HG02610 (cell line): ENCODE results near the gene ZNF385D.
"Not testable (repeated sequence)": the region's sequence is repeated elsewhere in the genome, so short reads cannot be mapped to it uniquely, and the experiment has no call there.

Source experiments
- ATAC-seq: cut with Tn5 transposase; IDR thresholded peaks from one replicate; pipeline ENCODE4 v1.9.1; 2021; ENCODE audit warnings: mild to moderate bottlenecking, moderate library complexity; ENCODE audit not compliant: unreplicated experiment

ZNF385D gene

GRCh38 chr3:21392526-21392925 is 358.5 kb downstream of the ZNF385D start:
- ATAC-seq = no peak

DNA sequence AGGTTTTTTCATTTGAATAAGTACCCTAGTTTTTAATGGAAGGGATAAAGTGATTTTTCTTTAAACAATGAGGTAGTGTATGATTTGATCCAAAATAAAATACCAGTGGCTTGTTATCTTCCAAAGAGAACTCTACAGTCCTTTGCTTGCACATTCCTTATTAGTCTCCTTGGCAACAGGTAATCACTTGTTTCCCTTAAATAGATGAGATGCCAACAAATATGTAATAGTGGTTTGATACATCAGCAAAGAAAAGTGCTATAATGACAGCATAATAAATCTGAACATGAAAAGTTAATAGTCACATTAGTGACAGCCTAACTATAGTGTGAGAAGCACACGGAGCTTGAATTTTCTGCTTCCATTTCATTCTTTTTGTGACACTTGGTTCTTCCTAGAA is 360.2 kb downstream of the ZNF385D start:
- no peak for ATAC-seq

- ATAC-seq = no peak
Observed at GRCh38 chr3:21390136-21390535, 360.9 kb downstream of the ZNF385D start.

GRCh38 chr3:21387142-21387826 is 363.7 kb downstream of the ZNF385D start:
- not testable (repeated sequence) for ATAC-seq

DNA sequence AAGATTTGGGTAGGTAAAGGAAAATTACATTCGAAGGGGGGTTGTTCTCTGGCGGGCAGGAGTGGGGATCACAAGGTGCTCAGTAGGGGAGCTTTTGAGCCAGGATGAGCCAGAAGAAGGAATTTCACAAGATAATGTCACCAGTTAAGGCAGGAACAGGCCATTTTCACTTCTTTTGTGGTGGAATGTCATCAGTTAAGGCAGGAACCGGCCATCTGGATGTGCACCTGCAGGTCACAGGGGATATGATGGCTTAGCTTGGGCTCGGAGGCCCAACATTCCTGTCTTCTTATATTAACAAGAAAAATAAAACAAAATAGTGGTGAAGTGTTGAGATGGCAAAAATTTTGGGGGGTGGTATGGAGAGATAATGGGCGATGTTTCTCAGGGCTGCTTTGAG is 373.0 kb downstream of the ZNF385D start:
- not testable (repeated sequence) for ATAC-seq

GRCh38 chr3:21377071-21377769 is 373.8 kb downstream of the ZNF385D start:
- ATAC-seq = no peak

- no peak for ATAC-seq
Observed at GRCh38 chr3:21372316-21372715, 378.7 kb downstream of the ZNF385D start.
